ENCODE measurements around the gene PRDM2.

The PRDM2 gene

GRCh38 chr1:13802782-13803545 is 103.0 kb downstream of the PRDM2 start (continued):
- no peak for TF ChIP-seq POU6F1 (CRISPR knock-in tag; IDR thresholded peaks at IDR 0.05; ENCODE audit: borderline replicate concordance, low read depth)

DNA sequence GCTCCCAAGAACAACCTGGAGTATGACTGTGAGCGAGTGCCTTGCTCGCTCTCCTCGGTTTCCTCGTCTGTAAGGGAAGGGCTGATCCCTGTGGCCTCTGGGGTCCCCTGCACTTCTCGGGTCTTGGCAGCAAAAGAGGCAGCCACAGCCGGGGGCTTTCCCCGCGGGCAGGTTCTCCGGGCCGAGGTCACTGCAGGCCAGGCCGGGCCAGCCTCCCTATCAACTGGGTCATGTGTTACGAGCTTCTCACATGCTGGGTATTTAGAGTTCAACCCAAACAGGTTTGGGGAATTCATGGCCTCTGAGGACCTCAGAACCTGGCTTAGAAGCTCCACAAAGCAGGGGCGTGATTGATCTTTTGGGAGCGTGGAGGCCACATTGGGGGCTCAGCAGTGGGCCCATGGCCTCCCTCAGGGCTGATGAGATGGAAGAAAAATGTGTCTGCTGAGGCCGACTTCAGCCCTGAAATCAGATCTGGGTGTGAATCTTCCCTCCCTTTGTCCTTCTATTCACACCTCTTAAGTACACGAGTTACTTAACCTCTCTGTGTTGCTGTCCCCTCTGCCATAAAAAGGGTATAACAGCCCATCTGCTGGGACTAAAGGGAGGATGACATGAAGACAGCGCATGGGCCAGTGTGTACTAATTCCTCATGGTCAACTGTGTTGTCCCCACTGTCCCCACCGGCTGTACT is 103.7 kb downstream of the PRDM2 start:
- TF ChIP-seq POU6F1 (CRISPR knock-in tag; IDR thresholded peaks at IDR 0.05; ENCODE audit: borderline replicate concordance, low read depth) (no peak), CREB5 (CRISPR knock-in tag; IDR thresholded peaks at IDR 0.05; ENCODE audit: low read depth) (no peak), OSR1 (CRISPR knock-in tag; IDR thresholded peaks at IDR 0.05) (no peak), GLIS3 (CRISPR knock-in tag; IDR thresholded peaks at IDR 0.05) (no peak), RARB (CRISPR knock-in tag; IDR thresholded peaks at IDR 0.05) (no peak), ZNF70 (CRISPR knock-in tag; IDR thresholded peaks at IDR 0.05) (no peak), CSDC2 (CRISPR knock-in tag; IDR thresholded peaks at IDR 0.05) (no peak), ZFP3 (CRISPR knock-in tag; IDR thresholded peaks at IDR 0.05) (no peak), ISL1 (CRISPR knock-in tag; IDR thresholded peaks at IDR 0.05) (no peak), TOX (CRISPR knock-in tag; IDR thresholded peaks at IDR 0.05; ENCODE audit: borderline replicate concordance) (no peak), ESRRG (CRISPR knock-in tag; IDR thresholded peaks at IDR 0.05) (no peak), ZC3H10 (CRISPR knock-in tag; IDR thresholded peaks at IDR 0.05) (no peak), PATZ1 (CRISPR knock-in tag; IDR thresholded peaks at IDR 0.05; ENCODE audit: borderline replicate concordance) (no peak), ZNF565 (CRISPR knock-in tag; conservative IDR thresholded peaks at IDR 0.05; ENCODE audit: low read depth) (no peak), ZFP30 (CRISPR knock-in tag; IDR thresholded peaks at IDR 0.05) (no peak), SNAI2 (CRISPR knock-in tag; IDR thresholded peaks at IDR 0.05) (no peak), ZNF8 (CRISPR knock-in tag; IDR thresholded peaks at IDR 0.05) (no peak), BACH2 (CRISPR knock-in tag; IDR thresholded peaks at IDR 0.05; ENCODE audit: borderline replicate concordance) (no peak), ARNTL (CRISPR knock-in tag; IDR thresholded peaks at IDR 0.05; ENCODE audit: borderline replicate concordance, low read depth) (no peak)

DNA sequence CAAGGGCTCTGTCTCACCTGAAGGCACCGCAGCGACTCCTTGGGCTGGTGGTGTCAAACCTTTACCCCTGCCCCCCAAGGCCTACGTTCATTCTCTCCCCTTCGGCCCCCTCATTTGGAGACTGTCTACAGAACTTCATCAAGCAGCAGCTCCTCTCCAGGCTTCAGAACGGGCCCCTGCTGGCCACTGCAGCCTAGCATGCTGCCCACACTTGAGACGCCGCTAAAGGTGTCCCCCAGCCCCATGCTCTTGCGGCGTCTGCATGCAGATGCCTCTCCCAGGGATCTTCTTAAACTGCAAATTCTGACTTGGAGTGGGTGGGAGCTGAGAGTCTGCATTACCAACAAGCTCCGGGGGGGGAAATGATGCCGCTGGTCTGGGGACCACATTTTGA is 104.2 kb downstream of the PRDM2 start:
- ATAC-seq, result no peak
- TF ChIP-seq ZFP30 (CRISPR knock-in tag; IDR thresholded peaks at IDR 0.05), result no peak
- TF ChIP-seq SNAI2 (CRISPR knock-in tag; IDR thresholded peaks at IDR 0.05), result no peak
- TF ChIP-seq RARB (CRISPR knock-in tag; IDR thresholded peaks at IDR 0.05), result no peak
- TF ChIP-seq PPARA (CRISPR knock-in tag; IDR thresholded peaks at IDR 0.05; ENCODE audit: borderline replicate concordance), result no peak
- no peak for TF ChIP-seq ZFP3 (CRISPR knock-in tag; IDR thresholded peaks at IDR 0.05)
- TF ChIP-seq ARNTL (CRISPR knock-in tag; IDR thresholded peaks at IDR 0.05; ENCODE audit: borderline replicate concordance, low read depth), result no peak
- TF ChIP-seq CSDC2 (CRISPR knock-in tag; IDR thresholded peaks at IDR 0.05), result no peak
- no peak for TF ChIP-seq TOX (CRISPR knock-in tag; IDR thresholded peaks at IDR 0.05; ENCODE audit: borderline replicate concordance)
- no peak for TF ChIP-seq ISL1 (CRISPR knock-in tag; IDR thresholded peaks at IDR 0.05)
- no peak for TF ChIP-seq GLIS3 (CRISPR knock-in tag; IDR thresholded peaks at IDR 0.05)
- TF ChIP-seq CREB5 (CRISPR knock-in tag; IDR thresholded peaks at IDR 0.05; ENCODE audit: low read depth), result no peak
- TF ChIP-seq PATZ1 (CRISPR knock-in tag; IDR thresholded peaks at IDR 0.05; ENCODE audit: borderline replicate concordance), result no peak
- no peak for TF ChIP-seq POU6F1 (CRISPR knock-in tag; IDR thresholded peaks at IDR 0.05; ENCODE audit: borderline replicate concordance, low read depth)
- no peak for TF ChIP-seq ESRRG (CRISPR knock-in tag; IDR thresholded peaks at IDR 0.05)
- no peak for TF ChIP-seq ZNF565 (CRISPR knock-in tag; conservative IDR thresholded peaks at IDR 0.05; ENCODE audit: low read depth)
- no peak for TF ChIP-seq BACH2 (CRISPR knock-in tag; IDR thresholded peaks at IDR 0.05; ENCODE audit: borderline replicate concordance)

More for the DNA sequence above, 103.7 kb downstream of the PRDM2 start:
- ATAC-seq, result no peak

All from SK-N-SH treated with all-trans-retinoic acid at 6 μM for 48 hours (cell line).